Bronchial epithelial cell (primary cell): ENCODE measurements around the gene CEACAM8. TPM values are rescaled to one million over a fixed set of nuclear protein-coding genes. Genes with fewer than 3 reads are reported as not detected.
"Not testable (repeated sequence)": the region's sequence is repeated elsewhere in the genome, so short reads cannot be mapped to it uniquely, and the experiment has no call there.

Source experiments
- DNase-seq: peaks from one replicate; pipeline ENCODE4 v3.0.0-alpha.2; 2010; ENCODE audit warnings: low read depth
- FAIRE-seq: peaks from 2 replicates; lab custom pipeline; 2011; peaks lifted over from hg19 to GRCh38; lab: Jason Lieb, UNC
- H3K27me3 ChIP-seq: 2 replicates; pipeline ENCODE4 v1.5.1; 2011; ENCODE audit warnings: low read length; ENCODE audit not compliant: control insufficient read depth, insufficient read depth
- H3K36me3 ChIP-seq: 2 replicates; pipeline ENCODE4 v1.5.1; 2011; ENCODE audit warnings: low read length; ENCODE audit not compliant: control insufficient read depth, insufficient read depth
- H3K4me3 ChIP-seq: 2 replicates; pipeline ENCODE4 v1.5.1; 2011; ENCODE audit warnings: mild to moderate bottlenecking, low read depth, low read length, control low read depth
- total RNA-seq: library from RNA; depleted of rRNA; stranded (reverse); fragments of >200 nt; gene quantifications from 2 replicates; pipeline ENCODE4 v1.2.1, GENCODE V29; 2014
- TF ChIP-seq, protein P1 (sequence below): IDR thresholded peaks from 2 replicates; pipeline ENCODE4 v1.5.1; 2011; ENCODE audit warnings: mild to moderate bottlenecking, moderate library complexity, low read length, control low read depth, inconsistent platforms; ENCODE audit not compliant: insufficient read depth, severe bottlenecking

The CEACAM8 gene
- total RNA-seq, 1 donor from 2014 or later: not detected

DNA sequence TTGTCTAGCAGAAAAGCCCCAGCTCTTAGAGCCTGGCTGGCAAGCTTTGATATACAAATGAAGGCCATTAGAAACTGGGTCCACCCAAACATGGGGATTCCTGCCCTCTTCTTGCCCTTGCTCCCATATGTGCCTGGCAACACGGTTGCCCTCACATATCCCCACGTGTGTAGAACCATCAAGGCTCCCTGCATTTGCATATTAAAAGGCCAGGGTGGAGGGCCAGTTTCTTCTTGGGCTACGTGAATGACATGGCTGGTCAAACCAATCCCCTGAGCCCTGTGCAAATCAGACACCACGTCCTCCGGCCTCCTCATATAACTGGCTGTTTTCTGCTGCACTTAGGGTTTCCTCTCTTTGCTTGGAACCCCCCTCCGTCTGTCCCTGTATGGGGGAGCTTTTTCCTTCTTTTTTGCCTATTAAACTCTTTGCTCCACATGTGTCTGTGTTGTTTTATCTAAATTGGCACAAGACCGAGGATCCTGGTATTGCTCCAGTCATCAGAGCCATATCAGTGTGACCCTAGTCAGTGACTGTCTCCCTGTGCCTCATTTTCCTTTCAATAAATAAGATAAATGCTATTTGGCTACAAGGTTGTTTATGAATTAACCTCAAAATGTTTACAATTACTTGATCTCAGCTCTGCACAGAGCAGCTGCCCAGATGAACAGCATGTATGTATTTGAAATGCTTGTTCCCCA is 36.1 kb downstream of the CEACAM8 start:
- no peak for FAIRE-seq

GRCh38 chr19:42557386-42557871 is 37.3 kb downstream of the CEACAM8 start:
- not testable (repeated sequence) for H3K4me3 ChIP-seq, DNase-seq, H3K27me3 ChIP-seq, FAIRE-seq, H3K36me3 ChIP-seq

More for the DNA sequence above, 36.1 kb downstream of the CEACAM8 start:
- no peak for DNase-seq
- Histone ChIP-seq H3K36me3 (no peaks in the 10 kb centered on the region), H3K4me3 (no peak overlapping the region), H3K27me3 (no peaks in the 10 kb centered on the region)
- TF ChIP-seq, protein P1, sequence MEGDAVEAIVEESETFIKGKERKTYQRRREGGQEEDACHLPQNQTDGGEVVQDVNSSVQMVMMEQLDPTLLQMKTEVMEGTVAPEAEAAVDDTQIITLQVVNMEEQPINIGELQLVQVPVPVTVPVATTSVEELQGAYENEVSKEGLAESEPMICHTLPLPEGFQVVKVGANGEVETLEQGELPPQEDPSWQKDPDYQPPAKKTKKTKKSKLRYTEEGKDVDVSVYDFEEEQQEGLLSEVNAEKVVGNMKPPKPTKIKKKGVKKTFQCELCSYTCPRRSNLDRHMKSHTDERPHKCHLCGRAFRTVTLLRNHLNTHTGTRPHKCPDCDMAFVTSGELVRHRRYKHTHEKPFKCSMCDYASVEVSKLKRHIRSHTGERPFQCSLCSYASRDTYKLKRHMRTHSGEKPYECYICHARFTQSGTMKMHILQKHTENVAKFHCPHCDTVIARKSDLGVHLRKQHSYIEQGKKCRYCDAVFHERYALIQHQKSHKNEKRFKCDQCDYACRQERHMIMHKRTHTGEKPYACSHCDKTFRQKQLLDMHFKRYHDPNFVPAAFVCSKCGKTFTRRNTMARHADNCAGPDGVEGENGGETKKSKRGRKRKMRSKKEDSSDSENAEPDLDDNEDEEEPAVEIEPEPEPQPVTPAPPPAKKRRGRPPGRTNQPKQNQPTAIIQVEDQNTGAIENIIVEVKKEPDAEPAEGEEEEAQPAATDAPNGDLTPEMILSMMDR: no peak

- no peaks in the 10 kb centered on the region for H3K36me3 ChIP-seq
- no peaks in the 10 kb centered on the region for H3K27me3 ChIP-seq
- no peak for DNase-seq
- TF ChIP-seq, protein P1: no peak
- H3K4me3 ChIP-seq: no peak overlapping the region
- FAIRE-seq: no peak
Measured at GRCh38 chr19:42555801-42556200, 38.9 kb downstream of the CEACAM8 start.

- Histone ChIP-seq H3K36me3 (no peaks in the 10 kb centered on the region), H3K27me3 (no peaks in the 10 kb centered on the region), H3K4me3 (no peak overlapping the region)
- FAIRE-seq (no peak), DNase-seq (no peak)
- TF ChIP-seq, protein P1: no peak
Measured at GRCh38 chr19:42555317-42555716, 39.4 kb downstream of the CEACAM8 start.

DNA sequence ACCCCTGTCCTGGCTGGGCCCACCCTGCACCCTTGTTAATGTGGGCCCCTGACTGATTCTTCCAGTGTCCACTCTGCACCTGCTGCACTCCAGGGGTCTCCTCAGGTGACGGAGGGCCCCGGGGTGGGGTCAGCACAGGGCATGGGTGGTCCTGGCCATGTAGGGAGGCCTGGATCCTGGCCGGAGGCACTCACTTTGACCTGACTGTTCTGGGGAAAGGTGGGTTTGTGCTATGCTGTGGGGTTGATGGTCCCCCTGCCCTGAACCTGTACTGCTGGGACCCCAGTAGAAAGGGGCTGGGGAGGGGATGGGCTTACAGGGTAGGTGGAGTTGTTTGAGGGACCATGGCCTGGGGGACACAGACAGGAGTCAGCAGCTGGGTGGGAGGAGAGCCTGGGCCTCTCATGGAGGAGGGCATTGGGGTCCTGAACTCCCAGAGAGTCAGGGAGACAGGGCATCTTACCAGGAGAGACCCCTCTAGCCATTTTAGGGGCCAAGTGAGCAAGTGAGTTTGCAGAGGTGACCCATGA is 40.6 kb downstream of the CEACAM8 start:
- no peak overlapping the region for H3K4me3 ChIP-seq
- FAIRE-seq: no peak
- no peaks in the 10 kb centered on the region for H3K27me3 ChIP-seq
- TF ChIP-seq, protein P1: no peak
- no peaks in the 10 kb centered on the region for H3K36me3 ChIP-seq
- no peak for DNase-seq

DNA sequence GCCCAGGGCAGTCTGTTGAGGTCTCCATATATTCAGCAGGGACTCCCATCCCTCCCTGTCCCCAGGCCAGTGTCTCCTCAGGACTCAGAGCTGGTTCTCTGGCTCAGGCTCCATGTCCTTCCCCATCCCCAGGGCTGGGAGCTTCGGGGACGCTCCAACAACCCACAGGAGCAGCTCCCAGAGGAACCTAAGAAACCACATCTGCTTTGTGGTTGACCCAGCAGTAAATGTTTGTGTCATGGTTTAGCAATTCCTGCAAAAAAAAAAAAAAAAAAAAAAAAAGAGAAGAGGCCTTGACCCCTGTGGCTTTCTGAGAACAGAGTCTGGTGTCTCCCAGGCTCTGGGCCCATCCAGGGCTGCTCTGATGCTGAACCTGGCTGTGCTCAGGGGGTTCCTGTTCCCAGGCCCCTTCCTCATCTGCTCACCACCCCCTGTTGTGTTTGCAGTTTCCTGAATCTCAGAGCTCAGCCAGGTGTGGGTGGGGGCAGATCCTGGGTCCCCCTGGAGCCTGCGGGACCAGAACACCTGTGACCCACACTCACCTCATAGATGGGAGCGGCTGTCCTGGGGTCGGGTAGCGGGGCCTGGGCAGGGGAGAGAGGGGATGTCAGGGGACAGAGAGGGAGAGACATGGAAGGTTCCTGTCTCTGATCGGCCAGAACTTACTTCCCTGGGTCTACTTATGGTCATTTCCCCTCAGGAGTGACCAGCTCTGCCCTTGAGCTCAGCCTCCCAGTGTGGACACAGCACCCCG is 41.3 kb downstream of the CEACAM8 start:
- no peak overlapping the region for H3K4me3 ChIP-seq
- no peak for FAIRE-seq
- no peaks in the 10 kb centered on the region for H3K36me3 ChIP-seq
- peak; percentile 20 for DNase-seq
- TF ChIP-seq, protein P1: no peak
- no peaks in the 10 kb centered on the region for H3K27me3 ChIP-seq
